Stimulated activated CD4-positive, alpha-beta T cell treated with anti-CD3 and anti-CD28 coated beads, Interleukin-4, amount 100 ng/mL, for 1 hour (primary cell): ENCODE measurements around the gene CST7.
A peak's percentile ranks its signal among the peaks of the same experiment; 100 is the strongest.
"Not testable (repeated sequence)": the region's sequence is repeated elsewhere in the genome, so short reads cannot be mapped to it uniquely, and the experiment has no call there.

Experiments
- DNase-seq: peaks from one replicate; pipeline ENCODE4 v3.0.0-alpha.2; 2020

The CST7 gene, protein sequence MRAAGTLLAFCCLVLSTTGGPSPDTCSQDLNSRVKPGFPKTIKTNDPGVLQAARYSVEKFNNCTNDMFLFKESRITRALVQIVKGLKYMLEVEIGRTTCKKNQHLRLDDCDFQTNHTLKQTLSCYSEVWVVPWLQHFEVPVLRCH

DNA sequence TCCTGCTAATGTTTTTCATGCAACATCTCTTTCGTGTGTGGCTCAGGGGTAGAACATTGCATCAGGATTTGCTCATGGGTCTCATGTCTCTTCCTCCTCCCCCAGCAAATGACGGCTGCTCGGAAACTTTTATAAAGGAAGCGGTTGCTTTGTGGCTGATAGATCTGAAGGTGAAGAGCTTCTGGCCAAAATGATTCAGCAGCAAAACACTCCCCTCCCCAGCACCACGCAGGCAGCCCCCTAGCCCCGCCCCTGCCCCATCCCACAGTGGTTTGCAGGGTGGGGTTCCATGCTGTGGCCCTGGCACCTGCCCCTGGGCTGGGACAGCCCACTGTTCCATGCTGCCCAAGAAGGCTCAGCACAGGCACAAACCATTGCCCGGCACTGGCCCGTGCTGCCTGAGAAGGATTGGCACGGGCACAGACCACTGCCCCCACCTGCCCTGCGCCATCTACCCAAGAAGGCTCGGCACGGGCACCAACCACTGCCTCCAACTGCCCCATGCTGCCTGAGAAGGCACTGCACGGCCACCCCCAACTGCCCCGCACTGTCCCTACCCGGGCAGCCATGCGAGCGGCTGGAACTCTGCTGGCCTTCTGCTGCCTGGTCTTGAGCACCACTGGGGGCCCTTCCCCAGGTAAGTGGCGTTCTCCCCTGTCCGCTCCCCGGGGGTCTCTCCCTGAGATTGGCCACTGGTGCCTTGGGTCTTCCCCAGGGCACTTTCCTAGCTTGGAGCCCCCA is at the start of gene CST7:
Gene CST7 (plus strand): TSS at position 331 of the 741 bp plus-strand sequence. CDS start 237 bp downstream, at position 568.
- peak; percentile 74 for DNase-seq

DNA sequence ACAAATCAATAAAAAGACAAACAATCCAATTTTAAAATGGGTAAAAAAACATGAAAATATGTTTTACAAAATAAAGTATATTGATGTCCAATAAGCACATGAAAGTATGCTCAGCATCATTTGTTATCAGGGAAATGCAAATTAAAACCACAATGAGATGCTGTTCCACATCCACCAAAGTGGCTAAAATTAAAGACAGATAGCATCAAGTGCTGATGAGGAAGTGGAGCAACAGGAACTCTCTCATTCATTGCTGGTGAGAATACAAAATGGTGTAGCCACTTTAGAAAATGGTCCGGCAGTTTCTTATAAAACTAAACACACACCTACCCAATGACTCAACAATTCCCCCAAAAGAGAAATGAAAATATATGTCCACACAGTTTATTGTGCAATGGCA is 42.3 kb upstream of the CST7 start:
- DNase-seq: no peak

DNA sequence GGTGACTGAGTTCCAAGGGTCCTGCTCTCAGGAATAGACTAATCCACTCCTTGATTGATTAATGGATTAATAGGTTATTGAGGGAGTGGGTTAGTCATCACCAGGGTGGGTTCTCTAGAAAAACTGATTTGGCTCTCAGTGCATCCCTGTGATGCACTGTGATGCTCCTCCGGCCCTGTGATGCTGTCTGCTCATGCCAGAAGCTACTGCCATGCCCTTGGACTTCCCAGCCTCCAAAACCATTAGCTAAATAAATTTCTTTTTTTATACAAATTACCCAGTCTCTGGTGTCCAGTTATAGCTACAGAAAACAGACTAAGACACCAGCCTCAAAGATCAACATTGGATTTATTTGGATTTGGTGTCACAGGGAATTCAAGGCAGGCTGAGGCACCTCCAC is 40.4 kb upstream of the CST7 start:
- DNase-seq: no peak

DNA sequence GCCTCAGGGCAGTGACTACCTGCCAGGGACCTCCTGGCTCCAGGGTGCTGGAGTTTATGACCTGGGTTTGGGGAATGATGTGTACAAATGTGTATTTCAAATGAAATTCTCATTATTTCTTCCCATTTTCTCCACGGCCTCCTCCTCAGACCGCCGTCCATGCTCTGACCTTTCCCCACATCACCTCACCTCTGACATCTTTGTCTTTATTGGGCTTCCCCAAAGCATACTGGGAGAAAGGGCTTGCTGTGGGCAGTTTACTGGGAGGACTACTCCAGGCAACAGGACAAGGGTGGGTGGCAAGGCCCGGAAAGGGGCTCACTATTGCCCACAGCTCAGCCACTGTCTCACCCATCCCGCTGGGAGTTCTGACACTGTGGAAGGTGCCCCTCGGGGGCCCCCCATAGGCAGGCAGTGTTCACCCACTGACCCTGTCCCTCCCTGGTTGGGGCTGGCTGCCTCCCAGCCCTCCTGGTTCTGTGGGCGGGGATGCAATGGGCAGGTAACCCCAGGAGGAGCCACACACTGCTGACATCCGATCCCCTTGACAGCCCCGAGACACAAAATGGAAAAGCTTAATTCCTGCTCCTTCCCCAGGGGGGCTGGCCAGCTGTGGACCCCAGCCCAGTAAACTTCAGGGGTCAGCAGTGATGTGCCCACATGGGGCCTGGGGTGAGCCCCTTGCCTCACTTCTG is 39.8 kb upstream of the CST7 start:
- no peak for DNase-seq

DNA sequence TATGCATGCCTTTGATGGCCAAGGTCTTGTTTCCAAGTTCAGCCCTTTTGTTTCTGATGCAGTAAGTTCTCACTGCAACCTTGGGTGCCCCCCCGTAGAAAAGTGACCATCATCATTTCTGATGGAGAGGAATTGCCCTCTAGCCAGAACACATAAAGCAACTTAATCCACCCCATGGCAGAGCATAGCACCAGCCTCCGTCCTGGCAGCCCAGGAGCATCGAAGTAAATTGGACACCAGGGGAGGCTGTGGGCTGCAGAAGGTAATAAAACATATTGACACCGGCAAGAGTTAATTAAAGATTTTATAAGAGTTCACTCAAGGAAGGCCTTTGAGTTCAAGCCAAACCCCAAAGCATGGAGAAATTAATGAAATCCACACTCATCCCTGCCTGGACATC is 39.2 kb upstream of the CST7 start:
- DNase-seq: no peak

DNA sequence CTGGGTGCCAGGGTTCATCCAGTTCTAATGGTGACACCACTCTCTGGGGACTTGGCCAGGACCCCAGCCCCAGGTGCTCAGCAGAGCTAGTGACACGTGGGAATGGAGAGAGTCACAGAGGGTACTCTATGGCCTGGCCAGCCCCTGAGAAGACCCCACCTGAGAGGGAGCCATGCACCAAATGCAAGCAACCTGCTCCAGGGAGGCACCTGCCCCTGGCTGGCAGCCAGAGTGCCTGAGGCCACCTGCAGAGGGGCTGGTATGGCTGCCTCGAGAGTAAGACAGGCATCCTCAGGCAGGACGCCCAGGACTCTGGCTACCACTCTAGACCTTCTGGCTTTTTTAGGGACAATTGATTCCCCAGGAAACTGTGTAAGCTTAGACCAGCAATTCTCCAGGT is 38.6 kb upstream of the CST7 start:
- no peak for DNase-seq

DNA sequence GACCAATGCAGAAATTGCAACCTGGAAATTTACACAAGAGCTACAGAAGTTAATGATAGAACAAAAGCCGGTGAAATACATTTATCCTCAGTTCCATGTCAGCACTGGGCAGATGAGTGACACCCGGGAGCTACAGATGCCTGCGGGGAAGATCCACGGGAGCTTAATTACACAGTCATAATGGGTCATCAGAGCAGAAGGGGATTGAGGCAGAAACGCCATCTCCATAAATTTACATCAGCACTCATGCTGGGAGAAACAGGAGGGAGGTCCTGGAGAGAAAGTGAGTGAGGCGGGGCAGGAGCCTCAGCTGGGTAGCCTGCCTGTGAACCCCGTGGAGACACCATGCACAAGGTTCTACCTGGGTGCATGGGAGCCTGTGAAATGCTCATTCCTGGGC is 37.6 kb upstream of the CST7 start:
- DNase-seq: no peak

DNA sequence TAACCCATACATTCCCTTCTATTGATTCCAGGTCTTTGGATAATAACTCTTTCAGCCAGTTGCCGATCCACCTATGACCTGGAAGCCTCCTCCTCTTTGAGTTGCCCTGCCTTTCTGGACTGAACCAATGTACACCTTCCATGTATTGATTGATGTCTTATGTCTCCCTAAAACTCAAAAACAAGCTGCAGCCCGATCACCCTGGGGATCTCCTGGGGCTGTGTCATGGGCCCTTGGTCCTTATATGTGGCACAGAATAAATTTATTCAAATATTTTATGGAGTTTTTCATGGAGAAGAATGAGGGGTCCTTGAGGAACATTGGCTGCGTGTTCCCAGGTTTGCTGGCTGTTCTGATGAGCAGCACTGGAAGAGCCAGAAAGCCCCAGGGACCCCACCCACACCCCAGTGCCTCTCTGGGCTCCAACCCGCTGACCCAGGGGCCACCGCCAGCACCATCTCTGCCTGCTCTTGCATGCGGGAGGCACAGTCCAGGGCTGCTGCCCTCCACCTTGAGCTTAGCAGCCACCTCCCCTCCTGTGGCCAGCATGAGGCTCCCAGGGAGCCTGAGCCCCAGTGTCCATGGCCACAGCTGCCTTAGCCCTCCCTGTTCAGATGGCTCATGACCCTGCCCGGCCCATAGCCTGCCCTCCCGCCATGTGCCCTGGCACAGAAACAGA is 36.5 kb upstream of the CST7 start:
- DNase-seq: no peak

DNA sequence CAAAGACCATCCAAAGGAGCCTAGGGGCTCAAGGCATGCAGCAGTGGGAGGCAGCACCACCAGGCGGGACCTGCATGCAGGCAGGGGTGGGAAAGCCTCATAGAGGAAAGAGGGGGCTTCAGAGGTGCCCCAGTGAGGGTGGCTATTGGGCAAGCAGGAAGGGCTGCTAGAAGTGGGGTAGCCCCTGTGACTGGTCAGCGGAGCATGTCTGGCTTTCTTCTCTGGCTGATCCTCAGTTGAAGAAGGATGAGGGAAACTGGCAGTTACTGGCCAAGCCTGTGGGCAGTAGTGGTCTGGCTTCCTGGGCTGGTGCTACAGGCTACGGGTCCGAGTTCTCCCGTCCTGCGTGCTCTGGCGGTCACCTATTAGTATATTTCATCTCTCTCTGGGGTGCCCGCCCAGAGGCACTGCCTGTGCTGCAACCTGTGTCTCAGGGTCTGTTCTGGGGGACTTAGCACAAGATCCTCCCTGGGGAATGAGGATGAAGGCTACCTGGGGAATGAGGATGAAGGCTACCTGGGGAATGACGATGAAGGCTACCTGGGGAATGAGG is 35.9 kb upstream of the CST7 start:
- no peak for DNase-seq

DNA sequence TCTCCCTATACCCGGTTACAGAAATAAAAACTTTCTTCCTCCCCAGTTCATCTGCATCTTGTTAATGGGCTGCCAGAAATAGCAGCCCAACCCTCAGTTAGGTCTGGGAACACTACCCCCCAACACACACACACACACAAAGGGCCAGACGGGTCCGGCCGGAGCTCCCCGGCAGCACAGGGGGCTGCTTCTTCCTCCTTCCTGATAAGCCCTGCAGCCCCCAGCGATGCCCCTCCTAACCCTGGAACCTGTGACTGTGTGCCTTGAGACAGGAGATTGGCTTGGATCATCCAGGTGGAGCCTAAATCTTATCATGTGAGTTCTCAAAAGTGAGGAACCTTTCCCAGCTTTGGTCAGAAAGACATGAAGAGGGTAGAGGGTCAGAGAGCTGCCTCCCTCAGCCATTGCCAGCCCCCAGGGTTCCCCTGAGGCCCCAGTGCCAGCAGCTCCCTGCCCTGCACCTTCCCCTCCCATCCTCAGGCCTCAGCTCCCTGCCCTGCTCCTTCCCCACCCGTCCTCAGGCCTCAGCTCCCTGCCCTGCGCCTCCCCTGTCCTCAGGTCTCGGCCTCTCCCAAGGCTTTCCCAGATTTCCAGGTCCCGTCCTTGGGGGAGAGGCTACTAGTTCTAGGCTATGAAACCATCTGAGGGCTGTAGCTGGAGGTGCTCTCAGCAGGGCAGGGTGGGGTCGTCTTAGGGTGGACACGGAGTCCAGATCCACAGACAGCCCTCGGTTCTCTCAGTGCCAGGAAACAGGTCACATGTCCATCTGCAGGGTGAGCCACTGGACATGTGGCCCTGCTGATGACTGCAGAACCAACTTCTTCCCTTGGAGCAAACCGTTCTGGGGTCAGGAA is 34.5 kb upstream of the CST7 start:
- DNase-seq: no peak

DNA sequence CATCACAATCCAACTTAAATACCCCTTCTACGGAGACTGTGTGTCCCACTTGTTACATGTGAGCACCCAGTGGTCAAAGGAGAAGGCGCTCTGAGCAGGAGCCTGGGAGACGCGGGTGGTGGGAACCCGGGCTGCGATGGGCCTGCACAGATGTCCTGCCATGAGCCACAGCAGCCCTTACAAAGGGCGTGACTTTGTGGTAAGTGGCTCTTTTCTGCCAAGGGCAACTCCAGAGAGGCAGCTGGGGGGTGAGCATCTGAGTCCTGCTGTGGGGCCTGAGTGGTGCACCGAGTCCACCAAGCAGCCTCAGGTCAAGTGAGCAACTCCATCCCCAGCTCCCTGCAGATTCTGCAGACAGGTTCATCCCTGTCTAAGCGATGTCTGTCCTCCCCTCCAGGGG is 33.6 kb upstream of the CST7 start:
- DNase-seq: no peak

DNA sequence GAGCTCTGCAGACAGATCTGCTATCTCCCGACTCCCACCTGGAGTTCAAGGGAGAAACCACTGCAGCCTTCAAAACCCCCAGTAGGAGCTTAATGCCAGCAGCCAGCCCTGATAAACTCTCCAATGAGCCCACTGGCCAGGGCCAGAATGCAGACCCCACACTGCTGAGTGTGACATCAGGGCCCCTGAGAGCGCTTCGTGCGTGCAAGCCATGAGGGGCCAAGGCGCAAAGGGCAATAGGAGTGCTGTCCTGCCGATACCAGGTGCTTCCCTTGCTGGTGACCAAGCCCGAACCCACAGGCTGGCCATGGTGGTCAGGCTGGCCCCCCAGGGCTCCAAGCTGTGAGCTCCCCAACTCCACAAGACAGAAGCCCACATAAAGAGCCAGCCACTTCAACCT is 33.2 kb upstream of the CST7 start:
- no peak for DNase-seq

DNA sequence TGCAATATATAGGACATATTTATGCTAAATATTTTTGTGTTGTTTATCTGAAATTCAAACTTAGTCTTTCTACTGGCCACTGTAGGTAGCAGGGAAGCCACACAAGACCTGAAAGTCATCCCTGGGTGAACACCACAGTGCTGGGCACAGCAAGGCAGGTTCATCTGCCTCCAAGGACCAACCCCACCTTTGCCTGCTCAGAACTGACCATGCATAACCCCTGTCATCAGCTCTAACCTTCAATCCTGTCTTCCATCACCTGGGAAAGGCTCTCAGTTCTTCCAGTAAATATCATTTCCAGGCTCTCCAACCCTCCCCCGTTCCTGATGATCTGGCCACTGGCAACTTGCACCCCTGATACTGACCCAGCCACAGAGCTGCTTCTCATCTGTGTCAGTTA is 32.7 kb upstream of the CST7 start:
- no peak for DNase-seq

DNA sequence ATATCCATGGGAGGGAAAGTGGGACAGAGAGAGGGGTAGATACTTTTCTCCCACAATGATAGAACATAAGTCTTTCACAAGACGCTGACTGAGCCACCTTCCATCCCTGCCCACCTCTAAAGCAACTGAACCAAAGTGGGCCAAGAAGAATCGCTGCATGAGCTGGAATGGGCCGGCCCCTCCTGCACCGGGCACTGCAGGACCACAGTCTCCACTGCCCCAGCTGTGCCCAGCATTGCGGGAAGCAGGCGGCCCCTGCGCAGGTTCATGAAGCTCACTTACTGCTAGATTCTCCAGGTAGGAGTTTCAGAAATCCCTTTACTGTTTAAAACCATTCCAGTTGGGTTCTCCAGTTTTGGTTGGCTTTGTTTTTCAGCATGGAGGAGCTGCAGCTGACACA is 32.0 kb upstream of the CST7 start:
- DNase-seq: no peak

DNA sequence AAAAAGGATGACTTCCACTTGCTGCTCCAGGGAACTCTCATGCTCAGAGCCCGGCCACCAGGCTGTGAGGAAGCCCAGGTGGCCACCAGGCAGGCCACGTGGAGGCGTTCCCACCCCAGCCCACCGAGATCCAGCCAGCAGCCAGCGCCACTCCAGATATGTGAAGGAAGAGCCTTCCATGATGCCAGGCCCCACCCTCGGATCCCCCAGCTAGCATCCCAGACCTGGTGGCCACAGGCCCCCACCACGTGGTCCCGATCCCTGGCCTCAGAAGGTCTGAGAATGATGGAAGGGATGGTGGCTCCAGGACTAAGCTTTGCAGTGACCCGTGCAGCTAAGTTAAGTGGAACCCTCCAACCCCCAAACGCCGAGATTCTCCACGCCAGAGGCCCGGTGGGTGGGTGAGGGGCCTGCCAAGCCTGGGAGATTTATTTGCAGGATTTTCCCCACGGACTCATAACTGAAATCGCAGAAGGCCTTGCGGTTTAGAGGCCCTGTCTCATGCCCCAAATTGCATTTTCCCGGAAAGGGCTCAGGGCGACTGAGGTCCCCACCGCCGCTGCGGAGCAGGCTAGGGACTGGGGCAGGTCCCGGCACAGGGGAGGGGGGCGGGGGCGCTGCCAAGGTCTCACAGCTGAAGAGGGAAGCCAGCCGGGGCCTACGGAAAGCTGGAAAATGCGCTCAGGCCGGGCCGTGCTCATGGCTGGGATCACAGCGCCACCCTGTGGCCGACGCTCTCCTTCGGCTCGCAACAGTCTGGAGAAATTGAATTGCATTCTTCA is 31.1 kb upstream of the CST7 start:
- peak; percentile 48 for DNase-seq

DNA sequence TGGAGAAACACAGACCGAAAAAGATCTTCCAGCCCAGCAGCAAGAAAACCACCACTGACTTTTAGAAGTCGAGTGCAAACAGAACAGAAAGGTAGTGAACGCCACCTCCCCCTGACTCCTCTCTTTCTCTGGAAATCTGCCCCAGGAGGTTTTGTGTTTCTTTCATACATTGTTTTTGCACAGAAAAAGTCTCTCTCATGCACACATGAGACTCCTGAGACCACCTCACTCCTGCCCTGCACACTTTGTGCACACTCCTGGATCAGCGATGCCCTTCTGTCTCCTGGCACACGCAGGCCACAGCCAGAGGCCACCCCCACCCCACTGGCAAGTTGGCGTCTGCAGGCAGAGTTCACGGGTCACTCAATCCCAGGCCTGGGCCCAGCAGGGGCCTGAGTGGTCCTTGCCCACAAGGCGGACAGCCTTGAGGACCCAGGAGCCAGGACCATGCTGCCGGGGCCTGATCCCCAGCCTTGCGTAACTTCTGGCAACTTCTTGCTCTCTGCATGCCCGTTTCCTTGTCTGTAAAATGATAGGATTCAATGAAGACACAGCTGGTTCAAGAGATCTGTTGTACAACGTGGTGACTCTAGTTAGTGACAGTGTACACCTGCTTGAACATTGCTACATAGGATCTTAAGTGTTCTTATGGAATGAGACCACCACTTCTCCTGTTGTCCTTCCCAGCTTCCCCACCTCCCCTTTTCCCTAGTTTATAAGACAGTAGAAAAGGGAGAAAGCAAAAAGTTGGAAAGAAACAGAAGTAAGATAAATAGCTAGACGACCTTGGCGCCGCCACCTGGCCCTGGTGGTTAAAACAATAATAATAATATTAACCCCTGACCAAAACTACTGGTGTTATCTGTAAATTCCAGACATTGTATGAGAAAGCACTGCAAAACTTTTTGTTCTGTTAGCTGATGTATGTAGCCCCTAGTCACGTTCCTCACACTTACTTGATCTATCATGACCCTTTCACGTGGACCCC is 30.2 kb upstream of the CST7 start:
- no peak for DNase-seq

DNA sequence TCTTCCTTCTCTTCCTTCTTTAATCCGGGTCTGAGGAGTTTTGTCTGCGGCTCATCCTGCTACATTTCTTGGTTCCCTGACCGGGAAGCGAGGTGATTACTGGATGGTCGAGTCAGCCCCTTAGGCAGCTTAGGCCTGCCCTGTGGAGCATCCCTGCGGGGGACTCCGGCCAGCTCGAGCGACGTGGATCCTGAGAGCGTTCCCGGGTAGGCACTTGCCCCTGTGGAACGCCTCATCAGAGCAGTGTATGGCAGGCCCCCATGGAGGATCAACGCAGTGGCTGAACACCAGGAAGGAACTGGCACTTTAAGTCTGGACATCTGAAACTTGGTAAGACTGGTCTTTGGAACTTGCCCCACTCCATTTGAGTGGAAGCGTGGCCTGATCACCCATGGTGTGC is 29.4 kb upstream of the CST7 start:
- not testable (repeated sequence) for DNase-seq

DNA sequence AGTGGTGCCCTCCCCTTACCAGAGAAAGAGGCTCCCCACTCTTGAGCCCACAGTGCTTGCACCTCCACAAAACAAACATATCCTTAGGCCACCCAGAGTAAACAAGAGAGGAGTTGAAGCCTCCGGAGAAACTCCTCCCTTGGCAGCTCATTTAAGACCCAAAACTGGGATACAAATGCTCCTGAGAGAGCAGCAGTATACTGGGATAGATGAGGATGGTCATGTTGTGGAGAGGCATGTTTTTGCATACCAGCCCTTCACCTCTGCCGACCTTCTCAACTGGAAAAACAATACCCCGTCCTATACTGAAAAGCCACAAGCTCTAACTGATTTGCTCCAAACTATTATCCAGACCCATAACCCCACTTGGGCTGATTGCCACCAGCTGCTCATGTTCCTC is 28.4 kb upstream of the CST7 start:
- DNase-seq: not testable (repeated sequence)

DNA sequence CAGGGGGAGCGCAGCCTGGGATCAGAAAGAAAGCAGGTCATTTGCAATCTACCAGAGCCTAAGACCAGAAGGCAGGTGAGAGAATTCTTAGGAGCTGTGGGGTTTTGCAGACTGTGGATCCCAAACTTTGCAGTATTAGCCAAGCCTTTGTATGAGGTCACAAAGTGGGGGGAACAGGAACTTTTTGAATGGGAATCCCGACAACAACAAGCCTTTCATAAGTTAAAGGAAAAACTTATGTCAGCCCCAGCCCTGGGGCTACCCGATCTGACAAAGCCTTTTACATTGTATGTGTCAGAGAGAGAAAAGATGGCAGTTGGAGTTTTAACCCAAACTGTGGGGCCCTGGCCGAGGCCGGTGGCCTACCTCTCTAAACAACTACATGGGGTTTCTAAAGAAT is 19.8 kb upstream of the CST7 start:
- DNase-seq: not testable (repeated sequence)
